ENCODE results near the gene IFT25.

DNA sequence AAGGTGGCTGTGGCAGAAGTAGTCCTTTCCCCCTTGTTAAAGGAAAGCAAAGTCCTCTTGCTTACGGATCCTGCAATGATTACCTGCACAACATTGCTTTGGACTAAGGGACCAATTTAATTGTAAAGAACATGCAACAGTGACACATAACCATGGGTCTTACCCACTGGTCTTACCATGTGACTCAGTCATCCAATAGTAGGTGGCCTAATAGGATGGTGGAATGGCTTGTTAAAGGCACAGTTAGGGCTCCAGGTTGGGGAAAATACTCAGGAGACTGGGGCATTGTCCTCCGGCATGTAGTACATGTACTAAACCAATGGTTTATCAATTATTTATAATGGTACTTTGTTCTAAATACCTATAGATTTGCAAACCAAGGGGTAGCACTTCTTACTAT is 53.8 kb downstream of the IFT25 start:
- TF ChIP-seq, protein P1, sequence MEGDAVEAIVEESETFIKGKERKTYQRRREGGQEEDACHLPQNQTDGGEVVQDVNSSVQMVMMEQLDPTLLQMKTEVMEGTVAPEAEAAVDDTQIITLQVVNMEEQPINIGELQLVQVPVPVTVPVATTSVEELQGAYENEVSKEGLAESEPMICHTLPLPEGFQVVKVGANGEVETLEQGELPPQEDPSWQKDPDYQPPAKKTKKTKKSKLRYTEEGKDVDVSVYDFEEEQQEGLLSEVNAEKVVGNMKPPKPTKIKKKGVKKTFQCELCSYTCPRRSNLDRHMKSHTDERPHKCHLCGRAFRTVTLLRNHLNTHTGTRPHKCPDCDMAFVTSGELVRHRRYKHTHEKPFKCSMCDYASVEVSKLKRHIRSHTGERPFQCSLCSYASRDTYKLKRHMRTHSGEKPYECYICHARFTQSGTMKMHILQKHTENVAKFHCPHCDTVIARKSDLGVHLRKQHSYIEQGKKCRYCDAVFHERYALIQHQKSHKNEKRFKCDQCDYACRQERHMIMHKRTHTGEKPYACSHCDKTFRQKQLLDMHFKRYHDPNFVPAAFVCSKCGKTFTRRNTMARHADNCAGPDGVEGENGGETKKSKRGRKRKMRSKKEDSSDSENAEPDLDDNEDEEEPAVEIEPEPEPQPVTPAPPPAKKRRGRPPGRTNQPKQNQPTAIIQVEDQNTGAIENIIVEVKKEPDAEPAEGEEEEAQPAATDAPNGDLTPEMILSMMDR (IDR thresholded peaks at IDR 0.05 in 8 of 11, conservative IDR thresholded peaks at IDR 0.05 in 3 of 11): no peak
- no peak for TF ChIP-seq POLR2A (IDR thresholded peaks at IDR 0.05)
